Sigmoid colon (tissue), 7 donors: ENCODE data around the gene EIF4E2. TPM values are rescaled to one million over a fixed set of nuclear protein-coding genes. Genes with fewer than 3 reads are reported as not detected.

ENCODE experiments used
- DNase-seq: peaks from one replicate; pipeline ENCODE4 v3.0.0-alpha.2; 2019
- H3K27ac ChIP-seq, 4 donors: fragments of 200-600 bp; sonication (generic); one replicate each; pipeline ENCODE4 v1.5.1; 2016 to 2019; ENCODE audit warnings: mild to moderate bottlenecking in 1 of 4
- H3K27me3 ChIP-seq, 3 donors: fragments of 200-600 bp; sonication (generic); one replicate each; pipeline ENCODE4 v1.5.1; 2019; ENCODE audit warnings: mild to moderate bottlenecking in 1 of 3
- H3K36me3 ChIP-seq, 4 donors: fragments of 200-600 bp; sonication (generic); one replicate each; pipeline ENCODE4 v1.5.1; 2016 to 2019
- H3K4me1 ChIP-seq, 4 donors: fragments of 200-600 bp; sonication (generic); one replicate each; pipeline ENCODE4 v1.5.1; 2017 to 2019
- H3K4me3 ChIP-seq, 4 donors: fragments of 200-600 bp; sonication (generic); one replicate each; pipeline ENCODE4 v1.5.1; 2017 to 2019; ENCODE audit warnings: mild to moderate bottlenecking in 2 of 4, moderate library complexity in 1 of 4
- H3K9me3 ChIP-seq, 4 donors: fragments of 200-600 bp in 3 of 4; sonication (generic) in 3 of 4; one replicate each; pipeline versions ENCODE4 v1.5.1 to v1.6.1; 2013 to 2019
- EP300 ChIP-seq, 4 donors: sonication (generic); formaldehyde crosslinking; IDR thresholded peaks; one replicate each; pipeline ENCODE4 v1.6.1; 2017; ENCODE audit warnings: antibody characterized with exemption in 4 of 4
- POLR2A ChIP-seq, 2 donors: fragments of 450-650 bp; IDR thresholded peaks; one replicate each; pipeline ENCODE4 v1.6.1; 2016; ENCODE audit warnings: antibody characterized with exemption in 2 of 2, mild to moderate bottlenecking in 2 of 2, moderate library complexity in 2 of 2
- POLR2AphosphoS5 ChIP-seq, 4 donors: sonication (generic); formaldehyde crosslinking; IDR thresholded peaks; one replicate each; pipeline ENCODE4 v1.6.1; 2017; ENCODE audit warnings: antibody characterized with exemption in 4 of 4
- WGBS, 2 donors: extraction: QIAGEN DNeasy Blood & Tissue Kit; methylation state at CpG; one replicate each; pipeline ENCODE4 v1.1.7; 2013; 5-methylcytosine and 5-hydroxymethylcytosine counted together
- intact Hi-C: fragments of 100-400 bp; cut with DNase I; formaldehyde crosslinking; loops from one replicate; pipeline ENCODE4 v1.15.1; 2023
- polyA plus RNA-seq, 3 donors: library from polyadenylated mRNA; stranded (reverse); fragments of 200-250 nt; gene quantifications; one replicate each; pipeline ENCODE4 v1.2.3, GENCODE V29; 2013
- total RNA-seq, 4 donors: library from RNA; depleted of rRNA; stranded (reverse); fragments of >200 nt; gene quantifications; one replicate each; pipeline ENCODE4 v1.1.0, GENCODE V29; 2016
- TF ChIP-seq, protein P1 (sequence below), 4 experiments: fragments of 450-650 bp in 3 of 4; fragments of 200-600 bp in 1 of 4; IDR thresholded peaks; one replicate each; pipeline ENCODE4 v1.5.1; 2016 to 2019; ENCODE audit warnings: antibody characterized with exemption in 4 of 4, mild to moderate bottlenecking in 3 of 4, moderate library complexity in 2 of 4
- donor health status: healthy with polysubstance abuse.
- donor health status: Bipolar disorder and iron deficiency.
- donor health status: healthy.

The EIF4E2 gene
- total and polyA plus RNA-seq, 7 donors, result 42.5 to 131 (median 55.1) TPM

DNA sequence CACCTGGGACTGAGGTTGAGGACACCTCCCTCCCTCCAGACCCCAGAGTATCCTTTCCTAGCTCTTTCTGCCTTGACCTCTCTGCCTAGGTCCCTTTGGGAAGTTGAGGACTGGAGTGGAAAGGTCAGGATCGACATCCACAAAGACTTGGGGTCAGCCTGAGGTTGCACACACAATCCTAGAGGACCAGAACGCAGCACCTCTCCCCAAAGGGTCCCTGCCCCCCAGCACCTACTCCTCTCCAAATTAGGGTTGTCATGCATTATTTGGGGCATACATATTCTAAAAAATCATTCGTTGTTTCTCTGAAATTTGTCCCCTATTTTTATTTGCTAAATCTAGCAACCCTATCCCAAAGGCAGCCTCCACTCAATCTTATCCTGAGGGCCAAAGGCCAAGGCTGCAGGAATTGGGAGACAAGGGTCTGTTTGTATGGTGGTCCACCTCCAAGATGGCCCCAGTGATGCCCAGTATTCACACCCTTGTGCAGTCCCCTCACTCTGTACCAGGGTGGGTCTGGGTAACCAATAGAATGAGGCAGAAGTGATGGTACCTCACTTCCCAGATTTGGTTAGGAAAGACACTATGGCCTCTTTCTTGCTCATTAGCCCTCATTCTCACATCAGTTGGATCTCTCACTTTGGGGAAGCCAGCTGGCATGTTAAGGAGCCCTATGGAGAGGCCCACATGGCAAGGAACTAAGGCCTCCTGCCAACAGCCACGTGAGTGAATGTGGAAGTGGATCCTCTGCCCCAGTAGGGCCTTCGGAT is 14.5 kb upstream of the EIF4E2 start:
- 92 to 94% methylated on average over 5 of the region's 5 CpGs for WGBS, 2 donors
- Histone ChIP-seq H3K4me3 (no peak overlapping the region), H3K9me3 (peaks cover 0 to 7% (median 0%) of the 10 kb centered on the region in 4 donors), H3K27me3 (peaks cover 3 to 53% (median 35%) of the 10 kb centered on the region in 3 donors), H3K4me1 (no peaks in the 10 kb centered on the region), H3K27ac (no peak overlapping the region), H3K36me3 (no peaks in the 10 kb centered on the region)
- intact Hi-C loops, result no loop called here
- TF ChIP-seq POLR2AphosphoS5 (IDR thresholded peaks at IDR 0.05), result no peak
- peak; percentile 15 for DNase-seq

DNA sequence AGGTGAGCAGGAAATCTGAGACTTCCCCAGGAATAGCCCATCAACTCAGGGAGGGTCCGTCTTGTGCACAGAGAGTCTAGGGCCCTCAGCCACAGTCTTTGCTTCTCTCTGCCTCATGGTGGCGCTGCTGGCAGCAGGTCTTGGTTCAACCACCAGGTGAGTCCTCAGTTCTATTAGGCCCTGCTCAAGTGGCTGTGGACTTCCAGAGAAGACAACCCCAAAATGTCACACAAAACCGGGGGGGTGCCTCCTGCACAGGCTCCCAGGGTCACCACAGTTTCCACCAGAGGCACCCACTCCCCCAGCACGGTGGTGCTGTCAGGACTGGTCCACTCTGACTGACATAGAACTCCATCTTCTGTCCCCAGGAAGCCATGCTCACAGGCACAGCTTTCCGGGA is 13.4 kb upstream of the EIF4E2 start:
- Histone ChIP-seq H3K36me3 (no peaks in the 10 kb centered on the region), H3K27me3 (peaks cover 3 to 53% (median 35%) of the 10 kb centered on the region in 3 donors), H3K27ac (no peak overlapping the region), H3K4me1 (no peaks in the 10 kb centered on the region), H3K4me3 (no peak overlapping the region), H3K9me3 (peaks cover 0 to 7% (median 0%) of the 10 kb centered on the region in 4 donors)
- DNase-seq, result peak; percentile 52
- intact Hi-C loops, result no loop called here
- TF ChIP-seq, protein P1, sequence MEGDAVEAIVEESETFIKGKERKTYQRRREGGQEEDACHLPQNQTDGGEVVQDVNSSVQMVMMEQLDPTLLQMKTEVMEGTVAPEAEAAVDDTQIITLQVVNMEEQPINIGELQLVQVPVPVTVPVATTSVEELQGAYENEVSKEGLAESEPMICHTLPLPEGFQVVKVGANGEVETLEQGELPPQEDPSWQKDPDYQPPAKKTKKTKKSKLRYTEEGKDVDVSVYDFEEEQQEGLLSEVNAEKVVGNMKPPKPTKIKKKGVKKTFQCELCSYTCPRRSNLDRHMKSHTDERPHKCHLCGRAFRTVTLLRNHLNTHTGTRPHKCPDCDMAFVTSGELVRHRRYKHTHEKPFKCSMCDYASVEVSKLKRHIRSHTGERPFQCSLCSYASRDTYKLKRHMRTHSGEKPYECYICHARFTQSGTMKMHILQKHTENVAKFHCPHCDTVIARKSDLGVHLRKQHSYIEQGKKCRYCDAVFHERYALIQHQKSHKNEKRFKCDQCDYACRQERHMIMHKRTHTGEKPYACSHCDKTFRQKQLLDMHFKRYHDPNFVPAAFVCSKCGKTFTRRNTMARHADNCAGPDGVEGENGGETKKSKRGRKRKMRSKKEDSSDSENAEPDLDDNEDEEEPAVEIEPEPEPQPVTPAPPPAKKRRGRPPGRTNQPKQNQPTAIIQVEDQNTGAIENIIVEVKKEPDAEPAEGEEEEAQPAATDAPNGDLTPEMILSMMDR (IDR thresholded peaks at IDR 0.05), result no peak
- no peak for TF ChIP-seq POLR2A (IDR thresholded peaks at IDR 0.05)
- TF ChIP-seq EP300 (IDR thresholded peaks at IDR 0.05), result no peak
- WGBS, 2 donors, result 66 to 69% methylated on average over 5 of the region's 5 CpGs

DNA sequence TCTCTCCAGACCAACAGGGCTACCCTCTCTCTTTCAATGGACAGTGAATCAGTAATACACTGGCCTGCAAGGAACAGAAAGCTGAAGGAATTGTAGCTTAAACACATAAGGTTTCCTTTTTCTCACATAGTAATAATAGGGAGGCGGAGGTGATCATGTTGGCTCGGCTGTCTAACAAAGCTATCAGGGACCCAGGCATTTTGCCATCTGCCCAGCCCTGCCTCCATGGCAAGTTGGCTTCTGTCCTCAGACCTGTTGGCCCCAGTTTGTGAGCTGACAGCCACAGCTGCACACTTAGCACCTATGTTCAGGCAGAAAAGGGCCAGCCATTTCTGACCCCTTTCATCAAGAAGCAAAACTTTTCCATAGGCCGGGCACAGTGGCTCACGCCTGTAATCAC is 13.0 kb upstream of the EIF4E2 start:
- WGBS, 2 donors, result 70 to 83% methylated on average over 4 of the region's 4 CpGs
- intact Hi-C loops, result no loop called here

DNA sequence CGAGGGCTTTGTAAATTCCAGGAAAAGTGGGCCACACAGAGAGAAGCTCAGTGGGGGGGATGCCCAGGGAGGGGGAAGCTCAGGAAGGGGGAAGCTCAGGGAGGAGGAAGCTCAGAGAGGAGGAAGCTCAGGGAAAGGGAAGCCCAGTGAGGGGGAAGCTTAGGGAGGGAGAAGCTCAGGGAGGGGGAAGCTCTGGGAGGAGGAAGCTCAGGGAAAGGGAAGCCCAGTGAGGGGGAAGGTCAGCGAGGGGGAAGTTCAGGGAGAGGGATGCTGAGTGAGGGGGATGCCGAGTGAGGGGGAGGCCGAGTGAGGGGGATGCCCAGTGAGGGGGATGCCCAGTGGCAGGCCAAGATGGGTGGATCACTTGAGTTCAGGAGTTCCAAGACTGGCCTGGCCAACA is 11.8 kb upstream of the EIF4E2 start:
- 24 to 59% methylated on average over 4 of the region's 4 CpGs for WGBS, 2 donors
- no peaks in the 10 kb centered on the region for H3K36me3 ChIP-seq
- H3K4me1 ChIP-seq, result no peaks in the 10 kb centered on the region
- H3K4me3 ChIP-seq, result no peak overlapping the region
- H3K27ac ChIP-seq, result no peak overlapping the region
- peaks cover 3 to 53% (median 35%) of the 10 kb centered on the region in 3 donors for H3K27me3 ChIP-seq
- intact Hi-C loops, result no loop called here
- peaks cover 0 to 7% (median 0%) of the 10 kb centered on the region in 4 donors for H3K9me3 ChIP-seq
- TF ChIP-seq, protein P1 (IDR thresholded peaks at IDR 0.05), result no peak
- TF ChIP-seq POLR2AphosphoS5 (IDR thresholded peaks at IDR 0.05) (no peak), EP300 (IDR thresholded peaks at IDR 0.05) (no peak), POLR2A (IDR thresholded peaks at IDR 0.05) (no peak)
- peak; percentile 50 for DNase-seq

More for the DNA sequence above, 13.0 kb upstream of the EIF4E2 start:
- TF ChIP-seq POLR2AphosphoS5 (IDR thresholded peaks at IDR 0.05), result no peak
- TF ChIP-seq, protein P1 (IDR thresholded peaks at IDR 0.05), result no peak
- no peak for TF ChIP-seq EP300 (IDR thresholded peaks at IDR 0.05)
- no peak for TF ChIP-seq POLR2A (IDR thresholded peaks at IDR 0.05)
- Histone ChIP-seq H3K27ac (no peak overlapping the region), H3K9me3 (peaks cover 0 to 7% (median 0%) of the 10 kb centered on the region in 4 donors), H3K4me1 (no peaks in the 10 kb centered on the region), H3K27me3 (peaks cover 3 to 53% (median 35%) of the 10 kb centered on the region in 3 donors), H3K4me3 (no peak overlapping the region), H3K36me3 (no peaks in the 10 kb centered on the region)
- DNase-seq, result peak; percentile 44

DNA sequence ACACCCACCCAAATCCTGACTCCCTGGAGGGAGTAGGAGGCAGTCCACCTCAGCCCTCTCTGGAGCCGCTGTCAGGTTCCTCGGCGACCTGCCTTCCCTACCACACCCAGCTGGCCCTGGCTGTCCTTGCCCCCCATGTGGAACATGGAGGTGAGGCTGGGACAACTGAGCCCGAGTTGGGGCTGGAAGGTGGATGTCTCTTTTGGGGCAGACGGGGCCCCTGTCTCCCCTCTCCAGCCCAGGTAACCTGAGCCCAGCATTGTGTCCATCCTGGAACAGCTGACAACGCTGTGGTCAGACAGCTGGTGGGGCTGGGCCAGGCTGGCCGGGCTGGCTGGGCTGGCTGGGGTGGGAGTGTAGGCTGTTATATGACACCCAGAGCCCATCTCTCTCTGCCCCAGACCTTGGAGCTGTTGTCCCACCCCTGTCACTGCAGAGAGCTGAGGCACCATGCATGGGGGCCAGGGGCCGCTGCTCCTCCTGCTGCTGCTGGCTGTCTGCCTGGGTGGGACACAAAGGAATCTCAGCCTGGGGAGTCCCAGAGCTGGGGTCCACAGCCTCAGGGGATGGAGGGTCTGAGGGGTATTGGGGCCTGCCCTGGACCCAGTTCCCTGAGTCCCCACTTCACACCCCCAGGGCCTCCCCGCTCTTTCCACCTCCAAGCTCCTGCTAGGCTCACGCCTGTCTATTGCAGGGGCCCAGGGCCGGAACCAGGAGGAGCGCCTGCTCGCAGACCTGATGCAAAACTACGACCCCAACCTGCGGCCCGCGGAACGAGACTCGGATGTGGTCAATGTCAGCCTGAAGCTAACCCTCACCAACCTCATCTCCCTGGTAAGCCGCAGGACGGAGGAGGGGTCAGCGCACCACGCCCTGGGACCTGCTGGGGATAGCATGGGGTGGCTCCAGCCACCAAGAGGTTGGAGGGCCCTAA is 10.9 kb upstream of the EIF4E2 start, which contains the start of gene CHRNG:
Gene CHRNG, plus strand, starts transcription at position 395 of the 934 bp plus-strand sequence. Its CDS starts 56 bp downstream, at position 451.
- peak; percentile 51 for DNase-seq
- H3K27me3 ChIP-seq, result peaks cover 3 to 53% (median 35%) of the 10 kb centered on the region in 3 donors
- H3K36me3 ChIP-seq, result no peaks in the 10 kb centered on the region
- no peak within 1 kb of the TSS for H3K4me3 ChIP-seq
- no peaks in the 10 kb centered on the region for H3K4me1 ChIP-seq
- H3K27ac ChIP-seq, result no peak within 1 kb of the TSS
- intact Hi-C loops, result no loop called here
- WGBS, 2 donors, result 45 to 56% methylated on average over 23 of the region's 23 CpGs
- TF ChIP-seq, protein P1 (IDR thresholded peaks at IDR 0.05), result no peak
- TF ChIP-seq EP300 (IDR thresholded peaks at IDR 0.05) (no peak), POLR2A (IDR thresholded peaks at IDR 0.05) (no peak), POLR2AphosphoS5 (IDR thresholded peaks at IDR 0.05) (no peak)
- H3K9me3 ChIP-seq, result peaks cover 0 to 7% (median 0%) of the 10 kb centered on the region in 4 donors
